ENCODE results near the gene WWC2.

DNA sequence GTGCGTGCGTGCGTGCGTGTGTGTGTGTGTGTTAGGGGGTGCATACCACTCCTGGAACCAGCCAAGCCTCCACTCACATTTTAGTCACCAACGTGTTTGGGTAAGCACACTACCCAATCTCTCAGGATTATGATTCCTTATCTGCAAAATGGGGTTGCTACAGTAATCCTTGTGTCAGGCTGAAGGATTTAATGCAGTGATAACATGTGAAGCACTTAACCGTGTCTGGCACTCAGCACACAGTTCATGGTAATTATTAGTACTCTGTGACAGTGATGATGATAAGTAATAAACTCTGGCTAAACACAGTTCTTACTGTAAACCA lies 163.7 kb downstream of the WWC2 start:
- TF ChIP-seq, protein P1, sequence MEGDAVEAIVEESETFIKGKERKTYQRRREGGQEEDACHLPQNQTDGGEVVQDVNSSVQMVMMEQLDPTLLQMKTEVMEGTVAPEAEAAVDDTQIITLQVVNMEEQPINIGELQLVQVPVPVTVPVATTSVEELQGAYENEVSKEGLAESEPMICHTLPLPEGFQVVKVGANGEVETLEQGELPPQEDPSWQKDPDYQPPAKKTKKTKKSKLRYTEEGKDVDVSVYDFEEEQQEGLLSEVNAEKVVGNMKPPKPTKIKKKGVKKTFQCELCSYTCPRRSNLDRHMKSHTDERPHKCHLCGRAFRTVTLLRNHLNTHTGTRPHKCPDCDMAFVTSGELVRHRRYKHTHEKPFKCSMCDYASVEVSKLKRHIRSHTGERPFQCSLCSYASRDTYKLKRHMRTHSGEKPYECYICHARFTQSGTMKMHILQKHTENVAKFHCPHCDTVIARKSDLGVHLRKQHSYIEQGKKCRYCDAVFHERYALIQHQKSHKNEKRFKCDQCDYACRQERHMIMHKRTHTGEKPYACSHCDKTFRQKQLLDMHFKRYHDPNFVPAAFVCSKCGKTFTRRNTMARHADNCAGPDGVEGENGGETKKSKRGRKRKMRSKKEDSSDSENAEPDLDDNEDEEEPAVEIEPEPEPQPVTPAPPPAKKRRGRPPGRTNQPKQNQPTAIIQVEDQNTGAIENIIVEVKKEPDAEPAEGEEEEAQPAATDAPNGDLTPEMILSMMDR (IDR thresholded peaks at IDR 0.05) = no peak
- no peak for TF ChIP-seq POLR2A (IDR thresholded peaks at IDR 0.05)
